Measurements from ENCODE around the gene ZBED1.

DNA sequence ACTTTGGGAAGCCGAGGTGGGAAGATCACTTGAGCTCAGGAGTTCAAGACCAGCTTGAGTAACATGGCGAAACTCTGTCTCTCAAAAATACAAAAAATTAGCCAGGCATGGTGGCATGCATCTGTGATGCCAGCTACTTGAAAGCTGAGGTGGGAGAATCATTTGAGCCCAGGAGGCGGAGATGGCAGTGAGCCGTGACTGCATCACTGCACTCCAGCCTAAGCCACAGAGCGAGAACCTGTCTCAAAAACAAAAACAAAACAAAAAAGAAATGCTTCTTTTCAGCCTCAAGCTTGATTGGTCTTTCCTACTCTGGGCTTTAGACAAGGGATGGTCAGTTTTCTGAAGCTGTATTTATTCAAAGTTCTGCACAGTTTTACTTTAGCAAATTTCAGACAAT is 15.8 kb upstream of the ZBED1 start:
- TF ChIP-seq POLR2A (IDR thresholded peaks at IDR 0.05; ENCODE audit: low read length): no peak
- no peak for TF ChIP-seq GATA1 (IDR thresholded peaks at IDR 0.05; ENCODE audit: low read depth, low read length)

All from erythroblast (primary cell).